Activated T-cell treated with anti-CD3 and anti-CD28 coated beads for 24 hours (primary cell): ENCODE measurements around the gene FER1L5.

ENCODE experiments used
- DNase-seq: peaks from one replicate; pipeline ENCODE4 v3.0.0-alpha.2; 2020; ENCODE audit warnings: low read depth

The FER1L5 gene

GRCh38 chr2:96747061-96747617 lies 104.6 kb downstream of the FER1L5 start:
- DNase-seq, result no peak

- DNase-seq, result no peak
Observed at GRCh38 chr2:96751800-96752199, 109.2 kb downstream of the FER1L5 start.

- DNase-seq, result no peak
Observed at GRCh38 chr2:96753661-96754282, 111.2 kb downstream of the FER1L5 start.

- DNase-seq, result no peak
Observed at GRCh38 chr2:96754317-96754716, 111.8 kb downstream of the FER1L5 start.
